NCI-H2029 treated with DMSO at 0.1 percent for 48 hours (cell line): ENCODE measurements around the gene MAPK8IP3.
"Not testable (repeated sequence)": the region's sequence is repeated elsewhere in the genome, so short reads cannot be mapped to it uniquely, and the experiment has no call there.

ENCODE experiments used
- DNase-seq: peaks from one replicate; lab custom pipeline; 2025; lab: John Stamatoyannopoulos, UW

The MAPK8IP3 gene

GRCh38 chr16:1677339-1677738 lies 28.7 kb upstream of the MAPK8IP3 start:
- no peak for DNase-seq

- DNase-seq: peak; percentile 83
These were observed 28.0 kb upstream of the MAPK8IP3 start, which contains the start of gene JPT2 for GRCh38 chr16:1677942-1678499. TSS of gene JPT2 (plus strand) at chr16:1678279. CDS start at chr16:1678313, 34 bp downstream.

GRCh38 chr16:1678500-1679098 lies 27.4 kb upstream of the MAPK8IP3 start:
- DNase-seq: no peak

GRCh38 chr16:1680361-1680760 lies 25.6 kb upstream of the MAPK8IP3 start:
- no peak for DNase-seq

GRCh38 chr16:1681032-1681431 lies 25.0 kb upstream of the MAPK8IP3 start:
- no peak for DNase-seq

GRCh38 chr16:1687427-1688316 lies 18.3 kb upstream of the MAPK8IP3 start:
- no peak for DNase-seq

GRCh38 chr16:1688807-1689560 lies 17.0 kb upstream of the MAPK8IP3 start:
- DNase-seq: no peak

- no peak for DNase-seq
These were observed 16.1 kb upstream of the MAPK8IP3 start for GRCh38 chr16:1689853-1690252.

- no peak for DNase-seq
These were observed 15.2 kb upstream of the MAPK8IP3 start for GRCh38 chr16:1690810-1691209.

- DNase-seq: no peak
These were observed 14.7 kb upstream of the MAPK8IP3 start for GRCh38 chr16:1691276-1691675.

- no peak for DNase-seq
These were observed 14.0 kb upstream of the MAPK8IP3 start for GRCh38 chr16:1691956-1692355.

- no peak for DNase-seq
These were observed 9.1 kb upstream of the MAPK8IP3 start for GRCh38 chr16:1696863-1697262.

GRCh38 chr16:1698680-1699079 lies 7.3 kb upstream of the MAPK8IP3 start:
- DNase-seq: no peak

- no peak for DNase-seq
These were observed 5.7 kb upstream of the MAPK8IP3 start for GRCh38 chr16:1700246-1700645.

- DNase-seq: no peak
These were observed 4.6 kb upstream of the MAPK8IP3 start for GRCh38 chr16:1701216-1701878.

- not testable (repeated sequence) for DNase-seq
These were observed 689 bp upstream of the MAPK8IP3 start for GRCh38 chr16:1705324-1705687.

- DNase-seq: no peak
These were observed 594 bp downstream of the MAPK8IP3 start for GRCh38 chr16:1706386-1707192.

GRCh38 chr16:1707193-1707790 lies 1.3 kb downstream of the MAPK8IP3 start:
- no peak for DNase-seq

GRCh38 chr16:1708083-1708767 lies 2.2 kb downstream of the MAPK8IP3 start:
- no peak for DNase-seq

- no peak for DNase-seq
These were observed 2.8 kb downstream of the MAPK8IP3 start for GRCh38 chr16:1708768-1709180.
